GM21390 (cell line): ENCODE data around the gene SF3B2.
A peak's percentile ranks its signal among the peaks of the same experiment; 100 is the strongest.

Experiments
- ATAC-seq: cut with Tn5 transposase; IDR thresholded peaks from one replicate; pipeline ENCODE4 v1.9.1; 2021; ENCODE audit not compliant: unreplicated experiment

Gene SF3B2

DNA sequence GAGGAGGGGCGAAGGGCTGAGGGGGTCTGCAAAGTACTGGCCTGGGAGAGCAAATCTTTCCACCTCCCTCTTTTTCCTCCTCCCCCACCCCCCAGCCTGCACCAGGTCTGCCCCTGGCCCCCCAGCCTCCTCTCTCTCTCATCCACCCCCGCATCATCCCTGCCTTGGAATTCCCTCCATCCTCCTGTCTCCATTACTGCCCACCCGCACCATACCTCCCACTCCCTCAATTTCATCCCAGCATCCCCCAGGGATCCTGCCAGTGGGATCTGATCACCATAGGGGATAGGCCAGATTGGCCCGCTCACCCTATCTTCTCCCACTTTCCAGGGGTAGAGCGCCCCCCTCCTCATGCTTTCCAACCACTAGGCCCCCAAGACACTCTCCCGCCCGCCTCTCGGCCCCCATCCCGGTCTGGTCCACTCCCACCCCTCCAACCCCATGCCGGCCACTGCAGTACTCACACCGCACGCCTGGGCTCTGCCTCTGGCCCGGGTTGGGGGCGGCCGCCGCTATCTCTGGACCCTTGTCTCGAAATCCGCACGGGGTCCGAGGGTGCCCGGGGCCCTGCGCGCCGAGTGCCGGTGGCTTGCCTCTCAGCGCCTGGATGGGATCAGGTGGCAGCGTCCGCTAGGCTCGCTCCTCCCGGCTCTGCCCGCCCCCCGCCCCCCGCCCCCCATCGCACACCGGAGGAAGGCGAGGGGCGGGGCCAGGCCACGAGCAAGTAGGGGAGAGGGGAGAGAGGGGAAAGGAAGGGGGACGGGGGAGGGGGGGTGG lies 3.4 kb upstream of the SF3B2 start, which contains the start of gene GAL3ST3:
Gene GAL3ST3 (minus strand): TSS at position 615 of the 777 bp plus-strand sequence. CDS start 3,746 bp downstream, outside the sequence.
- ATAC-seq = no peak

DNA sequence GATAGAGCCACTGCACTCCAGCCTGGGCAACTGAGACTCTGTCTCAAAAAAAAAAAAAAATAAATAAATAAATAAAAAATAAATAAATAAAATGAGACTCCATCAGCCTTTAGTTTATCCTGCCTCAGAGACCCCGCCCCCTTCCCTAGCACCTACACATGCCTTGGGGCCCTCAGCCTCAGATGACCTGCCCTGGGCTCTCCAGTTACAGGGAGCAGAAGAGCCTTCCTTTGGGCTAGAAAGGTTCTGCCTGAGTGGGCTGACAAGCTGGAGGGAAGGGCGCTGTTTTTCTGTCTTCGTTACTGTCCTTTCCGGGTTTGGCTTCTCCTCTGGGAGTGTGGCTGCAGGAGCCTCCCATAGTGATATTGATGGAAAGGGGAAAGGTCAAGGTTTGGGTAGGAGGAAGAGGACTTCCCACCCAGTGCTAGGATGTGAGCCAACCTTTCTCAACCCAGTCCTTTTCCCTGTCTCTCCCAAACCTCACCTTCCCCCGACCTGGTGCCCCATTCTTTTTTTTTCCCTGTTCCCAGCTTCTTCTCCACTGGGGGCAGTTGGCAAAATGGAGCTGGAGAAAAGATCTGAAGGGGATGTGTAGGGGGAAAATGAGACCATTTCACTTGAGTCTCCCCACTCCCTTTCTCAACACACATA lies 1.5 kb upstream of the SF3B2 start:
- no peak for ATAC-seq

DNA sequence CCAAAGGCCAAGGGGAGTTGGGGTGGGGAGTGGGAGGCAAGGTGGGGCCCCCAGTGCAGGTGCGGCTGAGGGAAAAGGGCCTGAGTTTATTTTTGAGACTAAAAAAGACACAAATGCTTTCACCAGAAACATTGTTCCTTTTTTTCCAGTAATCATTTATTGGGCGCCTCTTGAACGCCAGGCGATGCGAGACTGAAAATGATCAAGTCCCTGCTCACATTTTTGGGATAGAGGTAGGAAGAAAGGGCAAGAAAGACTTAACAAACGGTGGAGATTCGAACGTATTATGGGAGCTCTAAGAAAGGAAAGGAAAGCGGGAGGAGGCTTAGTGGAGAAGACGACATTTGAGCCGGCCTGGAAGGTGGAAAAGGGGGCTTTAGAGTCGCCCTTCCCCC lies 796 bp upstream of the SF3B2 start:
- no peak for ATAC-seq

DNA sequence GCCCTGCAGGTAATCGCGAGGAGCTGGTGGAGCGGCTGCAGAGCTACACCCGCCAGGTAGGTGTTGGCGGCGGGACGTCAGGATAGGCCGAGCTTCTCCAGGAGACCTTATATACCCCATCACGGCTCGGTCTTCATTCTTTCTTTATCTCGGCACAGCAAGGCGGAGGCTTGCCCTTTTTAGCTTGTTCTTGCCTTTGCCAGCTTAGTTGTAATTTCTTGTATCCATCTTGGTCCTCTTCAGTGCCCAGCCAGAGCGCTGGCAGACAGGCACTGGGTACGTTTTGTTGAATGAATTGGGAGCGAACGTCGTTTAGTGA lies 459 bp downstream of the SF3B2 start:
- no peak for ATAC-seq

DNA sequence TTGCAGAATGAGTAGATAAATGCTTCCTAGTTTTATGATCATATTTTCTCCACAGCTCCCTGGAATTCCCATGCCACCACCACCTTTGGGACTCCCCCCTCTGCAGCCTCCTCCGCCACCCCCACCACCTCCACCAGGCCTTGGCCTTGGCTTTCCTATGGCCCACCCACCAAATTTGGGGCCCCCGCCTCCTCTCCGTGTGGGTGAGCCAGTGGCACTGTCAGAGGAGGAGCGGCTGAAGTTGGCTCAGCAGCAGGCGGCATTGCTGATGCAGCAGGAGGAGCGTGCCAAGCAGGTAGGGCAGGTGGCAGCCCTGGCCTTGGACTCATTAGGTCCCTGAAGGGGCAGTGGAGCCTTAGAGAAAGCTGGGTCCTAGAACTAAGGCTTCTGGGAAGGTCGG lies 2.9 kb downstream of the SF3B2 start:
- no peak for ATAC-seq

DNA sequence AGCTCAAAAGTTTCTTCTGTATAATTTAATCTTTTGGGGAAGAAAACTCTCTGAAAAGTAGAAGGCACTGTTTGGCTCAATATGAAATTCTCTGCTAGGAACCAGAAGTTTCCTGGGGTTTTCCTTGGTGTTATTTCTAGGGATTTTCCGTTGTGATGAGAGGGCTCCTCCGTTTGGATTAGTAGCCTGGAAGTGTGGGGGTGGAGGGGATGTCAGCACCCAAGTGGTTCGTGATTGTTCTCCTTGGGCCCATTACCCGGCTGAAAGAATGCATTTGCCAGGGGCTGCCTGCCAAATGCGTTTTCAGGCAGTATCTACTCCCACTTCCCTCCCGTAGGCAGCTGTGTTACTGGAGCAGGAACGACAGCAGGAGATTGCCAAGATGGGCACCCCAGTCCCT lies 4.3 kb downstream of the SF3B2 start:
- no peak for ATAC-seq

DNA sequence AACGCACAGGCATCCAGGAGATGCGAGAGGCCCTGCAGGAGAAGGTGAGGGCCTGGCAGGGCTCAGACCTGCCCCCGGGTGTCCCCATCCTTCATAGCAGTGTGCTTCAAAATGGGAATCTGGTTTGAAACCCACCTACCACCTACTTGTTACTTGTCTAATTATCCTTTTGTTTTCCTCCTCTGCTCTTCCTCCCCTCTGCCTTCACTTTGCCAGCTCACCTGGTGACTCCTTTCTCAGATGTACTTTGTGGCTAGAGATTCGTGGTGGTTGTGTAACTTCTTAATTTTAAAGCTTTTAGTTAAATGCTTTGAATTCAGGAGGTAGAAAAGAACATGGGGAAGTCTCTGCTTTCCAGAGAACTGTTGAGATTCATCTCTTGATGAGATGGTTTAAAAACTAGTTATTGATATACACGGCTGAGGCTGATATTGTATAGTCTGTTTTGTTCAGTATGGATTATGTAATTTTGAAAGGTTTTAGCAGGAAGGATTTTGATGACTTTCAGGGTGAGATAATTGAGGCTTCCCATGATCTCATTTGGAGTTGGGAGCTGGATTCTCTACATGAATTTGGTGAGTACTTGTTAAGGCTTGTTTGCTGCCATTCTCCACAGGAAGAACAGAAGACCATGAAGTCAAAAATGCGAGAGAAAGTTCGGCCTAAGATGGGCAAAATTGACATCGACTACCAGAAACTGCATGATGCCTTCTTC lies 8.0 kb downstream of the SF3B2 start:
- ATAC-seq = no peak

DNA sequence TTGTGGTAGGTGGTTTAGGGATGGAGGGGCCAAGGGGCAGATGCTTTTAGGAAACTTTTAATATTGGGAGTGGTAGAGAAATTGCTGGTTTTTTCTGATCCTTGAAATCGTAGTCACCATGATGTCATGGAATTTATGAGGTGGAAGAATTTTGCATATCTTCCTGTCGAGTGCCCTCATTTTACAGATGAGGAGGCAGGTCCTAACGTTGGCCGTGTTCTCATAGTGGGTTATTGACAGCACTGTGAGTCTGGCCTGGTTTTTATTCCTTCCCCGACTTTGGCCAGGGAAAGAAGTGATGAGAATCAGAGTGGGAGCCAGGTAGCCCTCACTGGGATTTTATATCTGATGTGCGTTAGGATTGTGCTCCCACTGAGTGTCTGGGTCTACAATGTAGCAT lies 9.1 kb downstream of the SF3B2 start:
- no peak for ATAC-seq

DNA sequence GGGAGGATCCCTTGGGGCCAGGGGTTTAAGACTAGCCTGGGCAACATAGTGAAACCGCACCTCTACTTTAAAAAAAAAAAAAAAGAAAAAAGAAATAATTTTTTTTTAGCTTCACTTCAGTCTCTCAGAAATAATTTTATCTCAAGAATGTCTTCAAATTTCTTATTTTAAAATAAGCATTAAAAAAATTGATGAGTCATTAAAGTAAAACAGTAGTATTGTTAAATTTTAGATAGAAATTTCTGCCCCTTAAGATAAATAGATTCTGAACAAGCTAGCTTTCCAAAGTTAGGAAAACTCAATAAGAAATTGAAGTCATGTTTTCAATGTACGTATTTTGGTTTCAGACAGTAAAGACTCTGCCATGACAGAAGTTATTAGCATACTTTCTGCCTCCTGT lies 10.2 kb downstream of the SF3B2 start:
- no peak for ATAC-seq

DNA sequence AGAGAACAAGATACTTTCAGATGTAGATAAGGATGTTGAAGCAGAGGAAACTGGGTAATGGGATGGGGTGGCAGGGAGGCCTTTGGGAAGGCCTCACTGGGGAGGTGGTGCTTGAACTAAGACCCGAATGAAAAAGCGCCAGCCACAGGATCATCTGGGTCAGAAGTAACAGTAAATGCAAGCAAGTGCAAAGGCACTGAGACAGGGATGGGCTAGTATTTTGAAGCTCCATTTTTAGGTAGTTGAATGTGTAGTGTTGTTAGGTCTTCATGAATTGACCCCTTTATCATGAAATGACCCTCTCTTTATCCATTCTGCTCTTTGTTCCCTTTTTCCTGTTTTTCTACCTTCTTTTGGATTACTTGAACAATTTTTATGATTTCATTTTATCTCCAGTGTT lies 11.7 kb downstream of the SF3B2 start:
- no peak for ATAC-seq

DNA sequence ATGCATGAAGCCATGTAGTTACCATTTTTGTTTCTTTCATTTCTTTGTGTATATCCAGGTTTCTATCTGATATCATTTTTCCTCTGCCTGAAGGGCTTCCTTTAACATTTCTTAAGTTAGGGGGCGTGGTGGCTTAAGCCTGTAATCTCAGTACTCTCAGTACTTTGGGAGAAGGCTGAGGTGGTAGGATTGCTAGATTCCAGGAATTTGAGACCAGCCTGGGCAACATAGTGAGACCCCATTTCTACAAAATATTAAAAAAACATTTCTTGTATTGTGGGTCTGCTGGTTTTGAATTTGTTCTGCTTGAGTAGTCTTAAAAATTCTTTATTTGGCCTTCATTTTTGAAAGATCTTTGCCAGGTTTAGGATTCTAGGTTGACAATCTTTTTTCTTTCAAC lies 12.4 kb downstream of the SF3B2 start:
- ATAC-seq = no peak

DNA sequence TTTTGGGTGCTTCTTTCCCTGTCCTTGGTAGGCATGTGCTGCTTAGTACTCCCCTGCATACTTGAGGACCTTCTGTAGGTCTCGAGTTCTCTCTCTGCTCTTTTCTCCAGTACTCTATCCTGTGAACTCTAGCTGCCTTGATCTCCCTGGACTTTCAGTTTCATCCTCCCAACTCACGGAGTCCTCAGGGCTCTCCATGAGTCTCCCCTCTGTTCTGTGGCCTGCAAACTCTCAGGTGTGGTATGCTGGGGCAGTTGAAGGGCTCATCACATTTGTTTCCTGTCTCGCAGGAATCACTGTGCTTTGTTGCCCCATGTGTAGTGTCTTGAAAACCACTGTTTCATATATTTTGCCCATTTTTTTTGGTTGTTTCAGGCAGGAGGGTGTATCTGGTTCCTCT lies 14.6 kb downstream of the SF3B2 start:
- ATAC-seq = no peak

DNA sequence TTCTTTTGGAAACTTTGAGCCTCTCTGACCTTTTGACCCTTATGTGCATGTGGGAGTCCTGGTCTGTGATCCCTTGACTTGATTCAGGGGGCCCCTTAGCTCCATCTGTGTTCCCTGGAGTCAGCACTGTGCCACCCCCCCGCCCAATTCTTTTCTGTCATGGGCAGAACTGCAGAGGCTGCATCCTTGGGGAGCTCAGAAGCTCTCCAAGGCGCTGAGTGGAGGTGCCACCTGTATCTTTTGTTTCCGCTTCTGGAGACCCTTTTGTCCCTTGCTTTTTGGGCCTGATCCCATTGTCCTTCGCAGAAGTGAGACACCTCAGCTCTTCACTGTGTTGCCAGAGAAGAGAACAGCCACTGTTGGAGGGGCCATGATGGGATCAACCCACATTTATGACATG lies 15.5 kb downstream of the SF3B2 start:
- no peak for ATAC-seq

DNA sequence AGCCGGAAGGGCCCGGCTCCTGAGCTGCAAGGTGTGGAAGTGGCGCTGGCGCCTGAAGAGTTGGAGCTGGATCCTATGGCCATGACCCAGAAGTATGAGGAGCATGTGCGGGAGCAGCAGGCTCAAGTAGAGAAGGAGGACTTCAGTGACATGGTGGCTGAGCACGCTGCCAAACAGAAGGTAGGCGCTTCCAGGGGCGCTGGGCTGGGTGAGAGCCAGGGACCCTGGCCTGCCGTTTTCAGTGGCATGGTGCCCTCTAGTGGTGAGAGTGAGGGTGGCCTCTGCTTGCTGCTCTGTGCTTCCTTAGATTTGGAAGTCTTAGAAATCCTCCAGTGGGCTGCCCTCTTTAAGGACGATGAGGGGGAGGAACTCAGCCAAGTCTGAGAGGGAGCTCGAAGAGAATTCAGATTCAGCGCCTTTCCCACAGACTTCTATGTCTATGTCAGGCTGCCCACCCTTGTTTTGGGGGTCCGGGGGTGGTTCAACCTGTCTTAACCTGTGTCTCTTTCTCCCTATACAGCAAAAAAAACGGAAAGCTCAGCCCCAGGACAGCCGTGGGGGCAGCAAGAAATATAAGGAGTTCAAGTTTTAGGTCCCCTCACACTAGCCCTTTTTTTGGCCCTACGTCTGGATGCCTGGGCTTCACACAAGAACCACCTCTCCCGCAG lies 16.1 kb downstream of the SF3B2 start:
- ATAC-seq = no peak

DNA sequence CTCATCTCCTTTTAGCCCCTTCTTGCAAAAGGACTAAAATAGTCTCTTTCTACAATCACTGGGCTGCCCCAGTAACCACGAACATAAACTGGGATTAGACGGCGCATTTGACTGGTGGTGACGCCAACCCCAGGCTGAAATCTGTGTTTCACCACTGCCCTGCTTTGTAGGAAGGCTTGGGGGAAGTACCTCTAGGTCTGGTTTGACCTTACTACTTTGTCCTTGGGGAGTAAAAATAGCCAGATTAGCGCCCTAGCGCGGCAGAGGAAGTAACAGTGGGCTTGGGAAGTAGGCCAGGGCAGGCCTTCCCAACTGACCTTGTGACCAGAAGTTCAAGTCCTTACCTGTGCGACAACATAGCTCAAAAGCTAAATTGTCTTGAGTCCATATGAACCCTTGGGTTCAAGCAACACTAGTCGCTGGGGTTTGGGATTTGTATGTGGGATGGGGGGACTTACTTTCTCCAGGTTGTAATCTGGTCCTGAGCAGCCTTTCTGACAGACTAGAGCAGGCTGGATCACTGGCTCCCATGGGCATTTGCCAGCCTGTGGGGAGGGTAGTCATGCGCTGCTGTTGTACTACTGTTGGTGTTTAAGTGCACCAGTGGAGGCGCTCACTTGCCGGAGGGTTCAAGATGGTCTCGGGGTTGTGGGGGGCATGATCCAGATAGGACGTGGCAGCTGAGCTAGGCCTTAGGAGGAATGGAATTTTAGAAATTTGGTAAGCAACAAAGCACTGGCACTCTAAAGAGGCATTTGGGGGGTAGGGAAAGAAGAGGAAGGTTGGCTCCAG lies 17.0 kb downstream of the SF3B2 start:
- ATAC-seq = no peak

DNA sequence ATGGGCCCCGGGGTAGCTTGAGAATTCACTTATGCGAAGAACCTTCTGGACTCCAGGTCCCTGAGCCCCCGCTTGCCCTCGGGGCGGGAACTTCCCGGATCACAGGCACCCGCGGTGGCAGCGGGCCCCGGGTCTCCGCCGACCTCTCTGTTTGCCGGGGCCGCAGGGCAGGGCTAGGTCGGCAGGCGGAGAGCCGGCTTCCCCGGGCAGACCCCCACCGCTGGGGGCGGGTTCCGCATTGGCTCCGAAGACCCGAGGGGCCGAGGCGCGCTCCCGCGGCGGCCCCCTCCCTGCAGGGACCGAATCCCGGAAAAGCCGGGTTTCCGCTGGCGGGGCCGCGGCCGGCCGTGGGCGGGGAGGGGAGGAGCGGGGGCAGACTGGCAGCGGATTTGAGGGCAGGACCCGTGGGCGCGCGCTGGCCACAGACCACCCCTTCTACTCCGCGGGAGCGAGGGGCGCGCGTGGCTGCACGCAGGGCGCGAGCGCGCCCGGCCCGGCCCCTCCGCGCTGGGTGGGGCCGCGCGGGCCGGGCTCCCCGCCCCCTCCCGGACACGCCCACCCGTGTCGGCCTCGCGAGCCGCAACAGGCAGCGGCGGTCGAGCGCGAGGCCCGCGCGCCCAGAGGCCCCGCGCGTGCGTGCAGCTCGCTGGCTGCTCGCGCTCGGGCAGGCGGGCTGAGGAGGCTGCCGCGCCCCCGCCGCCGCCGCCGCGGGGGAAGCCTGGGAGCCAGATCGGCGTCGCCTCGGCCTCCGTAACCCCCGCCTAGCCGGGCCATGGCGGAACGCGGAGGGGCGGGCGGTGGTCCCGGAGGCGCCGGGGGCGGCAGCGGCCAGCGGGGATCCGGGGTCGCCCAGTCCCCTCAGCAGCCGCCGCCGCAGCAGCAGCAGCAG lies 17.8 kb downstream of the SF3B2 start, which contains the start of gene PACS1:
Gene PACS1 (plus strand): TSS at position 558 of the 889 bp plus-strand sequence. CDS start 215 bp downstream, at position 773.
- peak; percentile 58 for ATAC-seq

DNA sequence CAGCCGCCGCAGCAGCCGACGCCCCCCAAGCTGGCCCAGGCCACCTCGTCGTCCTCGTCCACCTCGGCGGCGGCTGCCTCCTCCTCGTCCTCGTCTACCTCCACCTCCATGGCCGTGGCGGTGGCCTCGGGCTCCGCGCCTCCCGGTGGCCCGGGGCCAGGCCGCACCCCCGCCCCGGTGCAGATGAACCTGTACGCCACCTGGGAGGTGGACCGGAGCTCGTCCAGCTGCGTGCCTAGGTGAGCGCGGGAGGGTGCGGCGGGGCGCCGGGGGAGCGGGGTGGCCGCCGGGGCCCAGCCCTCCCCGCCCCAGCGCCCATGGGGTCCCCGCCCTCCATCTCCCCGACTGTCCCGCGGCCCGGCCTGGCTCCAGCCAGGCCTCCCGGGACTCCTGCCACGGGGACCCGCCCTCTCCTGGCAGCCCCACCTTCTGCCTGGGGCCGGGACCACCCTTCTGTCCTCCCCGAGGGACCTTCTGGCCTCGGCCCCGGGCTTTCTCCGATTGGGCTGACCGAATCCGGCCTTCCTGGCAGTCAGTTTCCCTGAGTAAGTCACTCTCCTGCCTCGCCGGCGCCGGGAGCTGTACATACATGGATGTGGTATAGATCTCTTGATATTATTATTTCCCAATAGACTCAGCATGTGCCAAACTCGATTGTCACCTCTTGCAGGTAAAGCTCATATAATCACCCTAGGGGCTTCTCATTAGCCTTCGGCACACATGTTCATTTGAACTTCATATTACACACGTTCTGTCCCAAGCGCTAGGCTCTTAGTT lies 18.6 kb downstream of the SF3B2 start:
- peak; percentile 16 for ATAC-seq

DNA sequence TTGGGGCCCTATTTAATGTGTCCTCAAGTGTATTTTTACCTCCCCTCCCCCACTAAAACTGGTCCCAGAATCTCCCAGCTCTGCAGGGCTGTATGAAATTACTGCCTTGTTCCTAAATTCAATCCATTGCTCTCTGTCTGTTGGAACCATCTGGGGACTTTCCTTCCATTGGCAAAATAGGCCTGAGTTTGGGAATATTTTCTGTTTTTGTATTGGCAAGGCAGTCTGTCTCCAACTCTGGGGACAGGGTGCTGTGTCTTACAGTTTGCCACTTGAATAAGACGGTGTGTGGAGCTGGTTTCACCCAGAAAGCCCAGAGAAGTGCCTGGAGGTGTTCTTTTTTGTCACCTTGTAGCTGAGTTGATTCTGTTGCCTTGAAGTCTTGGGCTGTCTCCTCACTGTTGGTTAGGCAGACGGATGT lies 19.2 kb downstream of the SF3B2 start:
- no peak for ATAC-seq

DNA sequence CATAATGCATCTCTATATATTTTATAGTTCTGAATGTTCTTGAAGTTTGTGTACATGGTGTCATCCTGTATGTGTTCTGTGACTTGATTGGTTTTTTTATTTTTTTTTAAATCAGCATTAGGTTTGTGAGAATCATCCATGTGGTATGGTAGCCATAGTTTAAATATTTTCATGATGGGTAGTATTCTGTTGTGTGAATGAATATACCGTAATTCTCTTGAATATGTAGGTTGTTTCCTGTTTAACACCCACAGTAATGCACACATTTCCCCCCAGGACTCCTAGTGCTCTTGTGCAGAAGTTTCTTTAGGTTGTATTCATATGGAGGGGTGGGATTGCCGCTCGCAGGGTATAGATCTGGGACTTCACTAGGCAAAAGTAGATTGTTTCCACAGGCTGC lies 19.9 kb downstream of the SF3B2 start:
- ATAC-seq = no peak
